Suprapubic skin (tissue), 4 donors: ENCODE results near the gene RHEB. TPM values are rescaled to one million over a fixed set of nuclear protein-coding genes. Genes with fewer than 3 reads are reported as not detected.

ENCODE experiments used
- DNase-seq, 2 donors: peaks; one replicate each; pipeline ENCODE4 v3.0.0-alpha.2; 2019; ENCODE audit warnings: low spot score in 2 of 2
- H3K27ac ChIP-seq: fragments of 200-600 bp; sonication (generic); one replicate; pipeline ENCODE4 v1.5.1; 2019
- H3K27me3 ChIP-seq: fragments of 200-600 bp; sonication (generic); one replicate; pipeline ENCODE4 v1.5.1; 2019
- H3K36me3 ChIP-seq: fragments of 200-600 bp; sonication (generic); one replicate; pipeline ENCODE4 v1.5.1; 2019
- H3K4me1 ChIP-seq: fragments of 200-600 bp; sonication (generic); one replicate; pipeline ENCODE4 v1.5.1; 2019
- H3K4me3 ChIP-seq: fragments of 200-600 bp; sonication (generic); one replicate; pipeline ENCODE4 v1.5.1; 2019; ENCODE audit warnings: mild to moderate bottlenecking
- H3K9me3 ChIP-seq: fragments of 200-600 bp; sonication (generic); one replicate; pipeline ENCODE4 v1.5.1; 2019
- EP300 ChIP-seq: sonication (generic); formaldehyde crosslinking; IDR thresholded peaks from one replicate; pipeline ENCODE4 v1.6.1; 2017; ENCODE audit warnings: antibody characterized with exemption
- POLR2A ChIP-seq, 2 donors: fragments of 450-650 bp; IDR thresholded peaks; one replicate each; pipeline ENCODE4 v1.6.1; 2017; ENCODE audit warnings: antibody characterized with exemption in 2 of 2, mild to moderate bottlenecking in 2 of 2, moderate library complexity in 2 of 2
- POLR2AphosphoS5 ChIP-seq, 3 donors: sonication (generic); formaldehyde crosslinking; IDR thresholded peaks; one replicate each; pipeline ENCODE4 v1.6.1; 2017; ENCODE audit warnings: antibody characterized with exemption in 3 of 3
- WGBS: methylation state at CpG from one replicate; pipeline ENCODE4 v1.1.5; 2018; 5-methylcytosine and 5-hydroxymethylcytosine counted together
- total RNA-seq, 4 donors: library from RNA; depleted of rRNA; stranded (reverse); fragments of >200 nt; gene quantifications; one replicate each; pipeline ENCODE4 v1.1.0, GENCODE V29; 2016
- TF ChIP-seq, protein P1 (sequence below), 2 donors: fragments of 200-600 bp in 1 of 2; fragments of 450-650 bp in 1 of 2; sonication (generic) in 1 of 2; IDR thresholded peaks; one replicate each; pipeline ENCODE4 v1.5.1; 2016 to 2019; ENCODE audit warnings: antibody characterized with exemption in 2 of 2, mild to moderate bottlenecking in 1 of 2, moderate library complexity in 1 of 2

Gene RHEB, protein sequence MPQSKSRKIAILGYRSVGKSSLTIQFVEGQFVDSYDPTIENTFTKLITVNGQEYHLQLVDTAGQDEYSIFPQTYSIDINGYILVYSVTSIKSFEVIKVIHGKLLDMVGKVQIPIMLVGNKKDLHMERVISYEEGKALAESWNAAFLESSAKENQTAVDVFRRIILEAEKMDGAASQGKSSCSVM
- total RNA-seq: 10 to 100 TPM; 46.5 to 62.2 (median 53.9) TPM

DNA sequence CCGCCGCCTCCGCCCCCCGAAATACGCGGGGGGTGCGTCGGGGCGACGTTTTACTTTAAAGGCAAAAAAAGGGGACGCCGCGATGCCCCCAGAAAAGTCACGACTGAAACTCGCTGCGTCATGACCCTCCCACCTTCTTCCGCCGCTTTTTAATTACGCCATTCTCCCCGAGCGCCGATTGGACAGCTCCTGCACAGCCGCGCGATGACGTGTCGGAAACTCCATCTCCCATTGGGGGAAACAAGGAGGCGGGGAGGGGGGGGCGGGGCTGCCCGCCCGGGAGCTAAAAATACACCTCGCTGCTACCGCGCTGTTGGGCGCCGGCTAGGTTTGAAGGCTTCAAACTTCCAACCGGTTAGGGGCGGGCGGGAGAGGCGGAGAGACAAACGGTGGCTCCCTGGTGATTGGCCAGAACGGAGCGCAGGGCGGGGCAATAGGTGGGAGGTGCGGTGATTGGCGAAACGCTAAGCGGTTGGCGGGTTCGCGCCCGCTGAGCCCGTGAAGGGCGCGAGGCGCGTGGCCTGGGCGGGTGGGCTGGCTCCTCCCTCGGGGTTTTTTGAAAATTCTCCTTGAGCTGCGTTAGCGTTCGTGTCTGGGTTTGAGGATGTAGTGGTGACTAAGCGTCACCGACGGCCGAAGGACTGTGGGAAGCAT lies at the start of gene RHEB:
Gene RHEB, minus strand, starts transcription at position 131 of the 654 bp plus-strand sequence. CDS start 384 bp downstream, outside the sequence.
- DNase-seq: peak; percentile 99 to 100

DNA sequence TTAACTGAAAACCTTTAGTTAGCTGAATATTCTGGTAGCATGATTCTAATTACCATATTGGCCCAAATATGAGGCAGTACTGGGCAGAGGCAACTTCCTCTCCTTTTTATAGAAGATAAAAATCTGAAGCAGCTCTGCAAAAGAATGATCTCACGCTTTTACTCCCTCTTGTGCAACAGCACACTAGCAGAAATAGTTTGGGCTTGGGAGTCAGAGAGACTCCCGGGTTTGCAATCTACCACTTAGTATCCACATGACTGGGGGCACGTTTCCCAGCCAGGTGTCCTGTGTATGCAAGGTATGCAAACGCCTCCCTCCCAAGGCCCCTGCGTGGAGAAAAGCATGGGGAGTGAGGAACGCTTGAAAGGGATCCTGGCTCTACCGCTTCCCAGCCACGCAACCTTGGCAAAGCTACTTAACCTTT lies 47.2 kb upstream of the RHEB start:
- H3K36me3 ChIP-seq: peaks cover 29% of the 10 kb centered on the region
- peaks cover 20% of the 10 kb centered on the region for H3K4me1 ChIP-seq
- H3K27ac ChIP-seq: peak overlapping the region; percentile 0
- 34% methylated on average over 8 of the region's 8 CpGs for WGBS
- H3K9me3 ChIP-seq: no peaks in the 10 kb centered on the region
- H3K4me3 ChIP-seq: no peak overlapping the region
- TF ChIP-seq, protein P1, sequence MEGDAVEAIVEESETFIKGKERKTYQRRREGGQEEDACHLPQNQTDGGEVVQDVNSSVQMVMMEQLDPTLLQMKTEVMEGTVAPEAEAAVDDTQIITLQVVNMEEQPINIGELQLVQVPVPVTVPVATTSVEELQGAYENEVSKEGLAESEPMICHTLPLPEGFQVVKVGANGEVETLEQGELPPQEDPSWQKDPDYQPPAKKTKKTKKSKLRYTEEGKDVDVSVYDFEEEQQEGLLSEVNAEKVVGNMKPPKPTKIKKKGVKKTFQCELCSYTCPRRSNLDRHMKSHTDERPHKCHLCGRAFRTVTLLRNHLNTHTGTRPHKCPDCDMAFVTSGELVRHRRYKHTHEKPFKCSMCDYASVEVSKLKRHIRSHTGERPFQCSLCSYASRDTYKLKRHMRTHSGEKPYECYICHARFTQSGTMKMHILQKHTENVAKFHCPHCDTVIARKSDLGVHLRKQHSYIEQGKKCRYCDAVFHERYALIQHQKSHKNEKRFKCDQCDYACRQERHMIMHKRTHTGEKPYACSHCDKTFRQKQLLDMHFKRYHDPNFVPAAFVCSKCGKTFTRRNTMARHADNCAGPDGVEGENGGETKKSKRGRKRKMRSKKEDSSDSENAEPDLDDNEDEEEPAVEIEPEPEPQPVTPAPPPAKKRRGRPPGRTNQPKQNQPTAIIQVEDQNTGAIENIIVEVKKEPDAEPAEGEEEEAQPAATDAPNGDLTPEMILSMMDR (IDR thresholded peaks at IDR 0.05): no peak
- DNase-seq: no peak
- no peaks in the 10 kb centered on the region for H3K27me3 ChIP-seq

More for the DNA sequence above, at the start of gene RHEB:
- Histone ChIP-seq H3K27me3 (no peaks in the 10 kb centered on the region), H3K36me3 (no peaks in the 10 kb centered on the region), H3K4me3 (peak within 1 kb of the TSS; percentile 71), H3K27ac (peak within 1 kb of the TSS; percentile 98), H3K4me1 (peaks cover 27% of the 10 kb centered on the region), H3K9me3 (no peaks in the 10 kb centered on the region)
- WGBS: 0% methylated on average over 20 of the region's 66 CpGs
- TF ChIP-seq POLR2A (IDR thresholded peaks at IDR 0.05) (no peak), EP300 (peak; percentile 20), POLR2AphosphoS5 (IDR thresholded peaks at IDR 0.05) (peak in 2 of 3 donors; percentile 7 to 12)
- TF ChIP-seq, protein P1 (IDR thresholded peaks at IDR 0.05): no peak

DNA sequence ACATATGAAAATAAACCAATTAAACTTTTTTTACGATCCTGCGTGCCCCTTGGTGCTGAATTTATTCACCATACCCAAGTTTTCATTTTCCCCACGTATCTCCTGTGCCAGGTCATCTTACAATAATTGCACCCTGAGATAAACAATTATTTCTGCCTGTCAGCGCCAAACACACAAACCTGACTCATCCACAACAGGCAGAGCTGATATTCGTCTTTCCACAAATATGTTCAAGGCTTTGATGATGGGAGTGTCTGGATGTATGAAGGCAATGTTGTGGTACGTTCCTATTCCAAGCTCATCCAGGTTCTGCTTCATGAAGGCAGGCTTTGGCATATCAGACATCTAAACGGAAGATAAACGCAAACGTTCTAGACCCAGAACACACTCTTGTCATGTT lies 45.8 kb upstream of the RHEB start:
- DNase-seq: no peak
- H3K4me3 ChIP-seq: no peak overlapping the region
- no peaks in the 10 kb centered on the region for H3K9me3 ChIP-seq
- peaks cover 20% of the 10 kb centered on the region for H3K4me1 ChIP-seq
- WGBS: 58% methylated on average over 9 of the region's 9 CpGs
- H3K27ac ChIP-seq: no peak overlapping the region
- no peaks in the 10 kb centered on the region for H3K27me3 ChIP-seq
- no peak for TF ChIP-seq POLR2A (IDR thresholded peaks at IDR 0.05)
- TF ChIP-seq, protein P1 (IDR thresholded peaks at IDR 0.05): no peak
- TF ChIP-seq EP300: no peak
- no peak for TF ChIP-seq POLR2AphosphoS5 (IDR thresholded peaks at IDR 0.05)
- peaks cover 43% of the 10 kb centered on the region for H3K36me3 ChIP-seq

DNA sequence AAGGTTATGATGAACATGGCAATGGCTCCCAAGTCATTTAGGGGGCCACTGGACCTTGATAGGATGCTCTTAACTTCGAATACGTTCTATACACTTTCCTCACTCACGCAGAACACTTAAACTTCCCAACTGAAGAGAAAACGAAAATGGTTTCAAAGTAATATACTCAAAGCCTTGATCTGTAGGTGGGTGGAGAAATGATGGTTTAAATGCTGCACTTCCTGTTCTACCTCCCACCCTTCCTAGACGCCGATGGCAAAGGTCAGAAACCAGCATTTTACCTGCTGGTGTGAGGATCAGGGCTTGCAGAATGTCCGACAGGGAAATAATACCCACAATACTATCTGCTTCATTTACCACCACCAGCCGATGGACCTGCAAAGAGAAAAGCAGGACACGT lies 40.5 kb upstream of the RHEB start:
- no peaks in the 10 kb centered on the region for H3K27me3 ChIP-seq
- H3K4me3 ChIP-seq: no peak overlapping the region
- H3K4me1 ChIP-seq: no peaks in the 10 kb centered on the region
- peaks cover 79% of the 10 kb centered on the region for H3K36me3 ChIP-seq
- H3K27ac ChIP-seq: no peak overlapping the region
- TF ChIP-seq POLR2A (IDR thresholded peaks at IDR 0.05) (no peak), POLR2AphosphoS5 (IDR thresholded peaks at IDR 0.05) (no peak), EP300 (no peak)
- TF ChIP-seq, protein P1 (IDR thresholded peaks at IDR 0.05): no peak
- WGBS: 96% methylated on average over 9 of the region's 9 CpGs
- no peak for DNase-seq
- H3K9me3 ChIP-seq: no peaks in the 10 kb centered on the region

DNA sequence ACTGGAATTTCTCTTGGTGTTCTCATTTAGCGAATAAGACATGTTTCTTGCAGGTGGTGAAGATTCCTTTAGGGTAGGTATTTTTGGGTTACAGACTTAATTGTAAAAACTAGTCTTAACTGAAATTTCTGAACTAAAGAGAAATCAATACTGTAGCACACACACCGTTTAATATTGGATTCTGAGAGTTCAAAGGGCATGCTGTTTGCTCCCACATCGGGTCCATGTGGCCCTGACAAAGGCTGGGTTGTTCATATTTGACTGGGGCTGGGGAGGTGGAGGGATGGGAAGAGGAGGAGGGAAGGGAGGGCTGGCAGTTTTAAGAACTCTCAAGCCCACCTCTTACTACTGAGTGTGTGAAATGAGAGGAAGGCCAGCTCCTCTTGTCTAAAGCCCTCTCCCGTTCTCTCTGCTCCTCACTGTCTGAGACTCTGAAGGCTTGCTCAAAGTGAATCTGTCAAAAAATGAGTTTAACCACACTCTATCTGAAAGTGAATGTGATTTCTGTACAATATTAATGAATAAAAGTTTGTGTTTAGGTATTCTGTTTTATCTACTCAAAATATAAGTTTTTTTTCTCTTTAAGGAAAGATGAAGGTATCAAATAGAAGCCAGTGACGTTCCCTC lies 40.0 kb upstream of the RHEB start:
- H3K4me1 ChIP-seq: no peaks in the 10 kb centered on the region
- H3K4me3 ChIP-seq: no peak overlapping the region
- H3K27ac ChIP-seq: no peak overlapping the region
- 90% methylated on average over 5 of the region's 5 CpGs for WGBS
- H3K36me3 ChIP-seq: peaks cover 80% of the 10 kb centered on the region
- H3K27me3 ChIP-seq: no peaks in the 10 kb centered on the region
- H3K9me3 ChIP-seq: no peaks in the 10 kb centered on the region
- no peak for TF ChIP-seq POLR2AphosphoS5 (IDR thresholded peaks at IDR 0.05)
- TF ChIP-seq, protein P1 (IDR thresholded peaks at IDR 0.05): no peak
- no peak for TF ChIP-seq POLR2A (IDR thresholded peaks at IDR 0.05)
- TF ChIP-seq EP300: no peak
- no peak for DNase-seq
